NCI-H1436 (cell line): Measurements from ENCODE around the gene NUAK1.

Experiments
- DNase-seq: peaks from one replicate; lab custom pipeline; 2025; lab: John Stamatoyannopoulos, UW

NUAK1 gene

DNA sequence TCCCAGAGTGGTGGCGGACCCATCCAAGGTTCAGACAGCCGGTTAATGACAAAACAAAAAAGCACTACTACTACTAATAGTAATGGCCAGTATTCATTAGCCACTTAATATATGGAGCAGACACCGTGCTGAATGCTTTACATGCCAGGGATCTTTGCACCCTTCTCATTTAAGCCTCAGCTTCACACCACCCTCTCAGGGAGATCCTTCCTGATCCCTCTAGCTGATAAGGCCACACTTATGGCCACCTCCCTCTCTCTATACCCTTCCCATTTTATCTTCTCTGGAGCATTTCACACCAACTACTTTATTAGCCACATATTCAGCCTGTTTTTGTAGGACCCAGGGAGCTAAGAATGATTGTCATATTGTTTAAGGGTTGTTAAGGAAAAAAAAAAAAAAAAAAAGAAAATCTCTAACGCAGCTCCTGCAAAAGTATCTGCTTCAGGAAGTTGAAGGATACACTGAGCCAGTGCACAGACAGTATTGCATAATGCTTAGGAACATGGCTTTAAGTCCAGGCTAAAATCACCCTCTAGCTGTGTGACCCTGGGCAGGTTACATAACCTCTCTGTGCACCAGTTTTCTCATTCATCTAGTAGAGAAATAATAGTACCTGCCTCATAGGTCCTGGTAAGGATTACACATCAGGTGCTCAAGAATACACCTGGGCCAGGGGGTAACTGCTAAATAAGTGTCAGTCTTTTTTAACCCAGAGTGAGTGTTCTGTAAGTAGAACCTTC is 29.4 kb downstream of the NUAK1 start:
- DNase-seq = no peak

DNA sequence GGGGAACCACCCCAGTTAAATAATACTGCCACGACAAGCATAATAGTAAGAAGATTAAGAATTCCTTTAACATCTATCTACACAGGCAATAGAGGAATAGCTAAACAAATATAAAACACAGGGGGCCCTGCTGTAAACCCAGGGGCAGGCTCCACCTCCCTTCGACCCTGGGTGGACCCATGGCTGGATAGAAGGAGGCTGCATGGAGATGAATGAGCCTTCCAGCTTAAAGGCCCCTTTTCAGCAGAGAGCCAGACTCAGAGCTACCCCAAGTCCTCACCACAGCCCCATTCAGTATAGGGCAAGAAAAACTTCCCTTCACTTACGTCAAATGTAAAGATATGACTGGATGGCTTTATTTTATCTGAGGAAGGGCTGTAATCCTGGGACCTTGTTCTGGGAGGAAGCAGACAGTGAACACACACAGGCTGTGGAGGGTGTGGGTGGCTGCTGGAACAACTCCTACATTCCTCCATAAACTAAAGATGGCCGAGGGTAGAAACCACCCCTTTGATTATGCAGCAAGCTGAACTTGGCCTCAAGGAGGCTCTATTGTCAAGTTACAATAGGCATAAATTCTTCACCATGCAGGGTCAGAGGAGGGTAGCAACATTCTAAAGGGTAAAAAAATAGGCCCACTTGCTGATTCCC is 30.4 kb downstream of the NUAK1 start:
- DNase-seq = no peak

DNA sequence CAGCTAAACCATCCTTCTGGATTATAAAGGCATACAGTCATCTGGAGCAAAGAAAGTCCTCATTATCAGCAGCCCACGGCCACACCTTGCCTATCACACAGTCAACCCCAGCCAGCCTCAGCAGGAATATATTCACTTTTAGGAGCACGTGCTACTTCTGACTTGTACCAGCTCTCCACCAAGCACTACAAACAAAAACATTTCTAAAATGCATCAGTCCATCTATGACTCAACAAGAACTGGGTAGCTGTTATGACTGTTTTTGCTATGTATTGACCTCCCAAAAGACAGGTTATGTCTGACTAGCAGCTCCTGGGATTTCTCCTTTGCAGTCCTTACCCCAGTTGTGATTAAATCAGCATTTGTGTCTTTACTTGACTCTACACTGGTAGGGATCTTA is 31.2 kb downstream of the NUAK1 start:
- no peak for DNase-seq

DNA sequence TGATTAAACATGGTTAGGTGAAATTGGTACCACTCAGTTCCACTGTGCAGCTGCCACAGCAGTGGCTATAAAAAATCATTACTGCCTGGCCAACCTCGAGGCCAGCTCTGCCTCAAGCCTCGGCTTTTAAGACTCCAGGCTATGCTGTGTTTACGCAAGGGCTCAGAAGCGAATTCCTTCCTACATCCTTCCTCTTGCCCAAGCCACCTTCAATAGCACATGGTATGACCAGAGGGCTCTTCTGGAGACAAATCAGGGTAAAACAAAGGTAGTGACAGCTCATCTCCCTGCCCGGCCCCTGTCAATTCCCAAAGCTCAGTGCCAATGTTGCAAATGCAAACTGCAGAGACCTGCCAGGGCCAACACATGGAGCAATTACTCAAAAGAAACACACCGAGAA is 31.9 kb downstream of the NUAK1 start:
- no peak for DNase-seq

DNA sequence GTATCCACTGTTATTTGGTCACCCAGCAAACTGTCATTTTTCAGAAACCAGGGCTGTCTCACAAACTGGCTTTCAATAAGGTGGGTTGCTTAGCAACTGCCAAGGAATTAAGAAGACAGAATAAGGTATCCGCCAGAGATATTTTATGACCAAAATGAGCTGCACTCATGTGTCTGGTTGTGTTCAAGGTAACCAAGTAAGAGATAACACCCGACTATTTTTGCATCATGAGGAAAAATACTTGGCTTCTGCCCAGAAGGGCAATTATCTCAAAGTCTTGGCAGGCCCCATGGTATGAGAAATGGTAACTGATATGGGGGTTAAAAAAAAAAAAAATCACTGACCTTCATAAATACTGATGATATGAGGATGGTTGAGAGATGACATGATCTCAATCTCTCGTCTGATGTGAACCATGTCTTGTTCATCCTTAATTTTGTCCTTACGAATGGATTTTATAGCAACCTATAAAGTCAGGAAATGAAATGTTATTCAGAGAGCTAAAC is 32.6 kb downstream of the NUAK1 start:
- DNase-seq = no peak

- no peak for DNase-seq
Observed at GRCh38 chr12:106101803-106102202, 37.0 kb downstream of the NUAK1 start.

DNA sequence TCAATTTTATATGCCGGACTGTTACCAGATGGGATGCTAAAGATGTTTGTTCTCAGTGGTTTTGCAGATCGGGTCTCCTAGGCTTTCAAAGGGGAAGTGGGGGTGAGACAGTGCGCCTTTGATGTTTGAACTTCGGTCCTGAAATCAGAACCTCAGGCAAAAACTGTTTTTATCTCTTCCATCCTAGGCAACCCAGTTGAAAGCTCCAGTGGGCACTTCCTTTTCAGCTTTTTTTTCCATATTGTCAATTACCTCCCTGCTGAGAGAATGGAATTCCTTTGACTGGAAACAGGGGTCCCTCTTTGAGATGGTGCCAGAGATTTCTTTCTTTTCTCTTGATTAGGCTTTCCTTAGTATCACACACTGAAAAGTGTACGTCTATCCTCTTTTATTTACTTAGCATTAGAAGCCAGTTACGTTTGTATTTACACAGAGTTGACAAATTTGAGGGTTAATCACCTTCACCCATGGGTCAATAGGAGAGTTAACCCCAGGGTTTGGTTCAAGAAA is 40.0 kb downstream of the NUAK1 start:
- no peak for DNase-seq

GRCh38 chr12:106097011-106097410 is 41.7 kb downstream of the NUAK1 start:
- no peak for DNase-seq

DNA sequence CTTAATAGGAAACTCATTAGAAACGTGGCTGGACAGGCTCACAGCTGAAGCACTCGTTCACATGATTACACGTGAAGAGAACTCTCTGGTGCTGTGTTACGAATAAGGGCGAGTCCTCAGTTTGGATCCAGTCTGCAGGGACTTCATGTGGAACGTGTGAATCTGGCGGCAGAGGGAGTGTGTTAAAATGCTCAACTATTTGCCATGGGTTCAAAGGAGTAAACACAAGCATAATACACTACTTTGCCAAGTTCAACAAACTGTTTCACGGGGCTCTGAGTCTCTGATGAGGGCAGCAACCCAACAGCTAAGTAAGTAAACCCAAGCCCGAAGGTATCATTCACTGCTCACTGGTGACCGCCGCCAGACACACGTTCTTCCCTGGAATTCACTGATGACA is 42.4 kb downstream of the NUAK1 start:
- DNase-seq = no peak

- no peak for DNase-seq
Observed at GRCh38 chr12:106094304-106094703, 44.5 kb downstream of the NUAK1 start.

- no peak for DNase-seq
Observed at GRCh38 chr12:106093246-106093645, 45.5 kb downstream of the NUAK1 start.

DNA sequence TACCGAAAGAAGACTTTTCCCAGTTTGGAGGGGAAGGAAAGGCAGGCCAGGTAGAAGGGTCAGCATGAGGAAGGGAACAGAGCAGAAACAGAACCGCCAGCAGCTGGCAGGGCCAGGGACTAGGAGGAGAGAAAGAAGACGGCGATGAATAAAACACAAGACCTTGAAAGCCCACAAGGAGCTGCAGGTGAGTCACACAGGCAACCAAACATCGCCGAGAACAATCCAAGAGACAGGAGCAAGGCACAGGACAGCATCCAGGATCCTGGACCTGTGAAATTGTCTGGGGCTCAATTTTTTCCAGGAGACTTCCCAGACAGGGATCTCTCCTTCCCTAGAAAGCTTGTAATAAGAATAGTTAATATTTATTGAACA is 47.3 kb downstream of the NUAK1 start:
- no peak for DNase-seq

- no peak for DNase-seq
Observed at GRCh38 chr12:106090591-106091445, 47.9 kb downstream of the NUAK1 start.

- DNase-seq = no peak
Observed at GRCh38 chr12:106089935-106090334, 48.8 kb downstream of the NUAK1 start.

GRCh38 chr12:106088811-106089485 is 49.8 kb downstream of the NUAK1 start:
- no peak for DNase-seq

DNA sequence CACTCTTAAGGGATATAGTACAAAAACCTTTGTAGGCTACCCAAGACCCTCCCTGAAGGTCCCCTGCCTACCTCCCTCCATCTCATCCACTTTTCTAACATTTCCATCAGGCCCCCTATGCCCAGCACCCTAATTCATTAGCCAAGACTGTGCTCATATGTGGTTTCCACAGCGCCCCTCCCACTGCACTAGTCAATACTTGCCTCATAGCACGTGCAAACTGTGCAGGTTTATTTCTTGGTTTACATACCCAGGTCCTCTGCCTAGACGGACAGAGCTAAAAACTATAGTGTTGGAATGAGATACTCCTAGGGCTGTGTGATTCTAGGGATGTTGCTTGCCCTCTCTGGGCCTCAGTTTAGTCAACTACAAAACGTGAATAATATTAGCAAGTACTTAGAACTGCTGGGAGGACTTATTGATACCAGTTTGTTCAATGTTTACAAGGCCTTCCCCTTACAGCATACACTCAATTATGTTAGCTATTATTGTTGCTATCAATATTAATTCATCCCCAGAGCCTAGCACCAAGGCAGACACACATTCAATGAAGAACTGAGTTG is 50.4 kb downstream of the NUAK1 start:
- DNase-seq = no peak

DNA sequence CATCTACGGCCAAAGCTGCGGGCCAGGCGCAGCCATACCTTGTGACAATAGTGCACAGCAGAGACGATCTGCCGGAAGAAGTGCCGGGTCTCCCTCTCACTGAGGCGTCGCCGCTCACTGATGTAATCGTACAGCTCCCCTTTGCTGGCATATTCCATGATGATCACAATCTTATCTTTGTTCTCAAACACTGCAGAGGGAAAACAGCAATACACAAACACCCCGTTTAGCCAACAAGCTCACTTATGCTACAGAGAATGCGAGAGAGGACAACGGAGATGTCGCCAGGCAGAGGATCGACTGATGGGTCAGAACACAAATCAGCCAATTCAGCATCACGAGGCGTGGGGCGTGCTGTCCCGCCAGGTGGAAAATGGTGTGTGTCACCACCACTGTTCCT is 52.1 kb downstream of the NUAK1 start:
- DNase-seq = no peak

DNA sequence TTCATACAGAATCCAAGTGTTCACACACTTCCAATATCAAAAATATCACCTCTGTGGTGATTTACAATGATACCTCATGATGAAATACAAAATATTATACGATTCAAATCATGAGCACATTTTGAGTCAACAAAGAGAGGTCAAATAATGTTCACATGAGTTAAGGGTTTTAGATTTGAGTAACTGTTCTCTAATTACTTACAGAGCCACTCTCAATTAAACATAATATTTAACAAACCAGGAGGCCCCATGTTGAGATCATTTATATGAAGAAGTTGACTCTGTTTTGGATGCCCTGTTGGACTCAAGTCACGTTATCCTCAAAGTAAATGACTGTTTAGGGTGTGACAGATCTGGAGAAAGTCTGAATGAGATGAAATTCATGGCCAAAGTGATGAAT is 53.5 kb downstream of the NUAK1 start:
- DNase-seq = no peak

- no peak for DNase-seq
Observed at GRCh38 chr12:106084759-106085158, 54.0 kb downstream of the NUAK1 start.

- DNase-seq = no peak
Observed at GRCh38 chr12:106084014-106084671, 54.6 kb downstream of the NUAK1 start.
